ENCODE data around the gene SRRM5. TPM values are rescaled to one million over a fixed set of nuclear protein-coding genes. Genes with fewer than 3 reads are reported as not detected.

SRRM5 gene
- total and polyA plus RNA-seq, 2 of the 13 experiments (the other 11 are each of a cell fraction or from before 2014, with no cell fraction given): 0.11 to 0.16 TPM

GRCh38 chr19:43562226-43562697, 49.6 kb upstream of the SRRM5 start:
- BruUV-seq (replicated peaks): no TSS peak

DNA sequence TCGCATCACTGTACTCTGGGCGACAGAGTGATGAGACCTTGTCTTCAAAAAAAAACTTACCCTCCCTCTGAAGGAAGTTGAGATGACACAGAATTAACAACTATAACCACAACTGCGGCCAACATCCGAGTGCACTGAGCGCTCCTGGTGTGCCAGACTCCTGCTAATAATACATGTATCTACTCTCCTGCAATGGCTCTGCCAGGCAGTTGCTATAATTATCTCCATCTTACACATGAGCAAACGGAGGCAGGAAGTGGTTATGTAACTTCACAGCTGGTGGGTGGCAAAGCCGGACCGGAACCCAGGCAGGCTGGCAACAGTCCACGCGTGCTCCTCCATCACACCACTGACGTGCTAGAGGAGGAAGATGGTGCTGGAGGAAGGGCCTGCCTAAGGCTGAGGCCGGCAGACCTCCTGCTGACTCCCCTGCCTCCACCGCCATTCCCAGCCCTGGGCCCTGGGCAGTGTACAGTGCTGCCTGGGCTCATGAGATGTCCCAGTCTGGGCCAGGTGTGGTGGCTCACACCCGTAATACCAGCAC, 49.1 kb upstream of the SRRM5 start:
- no peak overlapping the region for H3K27ac ChIP-seq (ENCODE audit: extremely low read length, insufficient read depth, low read length)
- TF ChIP-seq, protein P1, sequence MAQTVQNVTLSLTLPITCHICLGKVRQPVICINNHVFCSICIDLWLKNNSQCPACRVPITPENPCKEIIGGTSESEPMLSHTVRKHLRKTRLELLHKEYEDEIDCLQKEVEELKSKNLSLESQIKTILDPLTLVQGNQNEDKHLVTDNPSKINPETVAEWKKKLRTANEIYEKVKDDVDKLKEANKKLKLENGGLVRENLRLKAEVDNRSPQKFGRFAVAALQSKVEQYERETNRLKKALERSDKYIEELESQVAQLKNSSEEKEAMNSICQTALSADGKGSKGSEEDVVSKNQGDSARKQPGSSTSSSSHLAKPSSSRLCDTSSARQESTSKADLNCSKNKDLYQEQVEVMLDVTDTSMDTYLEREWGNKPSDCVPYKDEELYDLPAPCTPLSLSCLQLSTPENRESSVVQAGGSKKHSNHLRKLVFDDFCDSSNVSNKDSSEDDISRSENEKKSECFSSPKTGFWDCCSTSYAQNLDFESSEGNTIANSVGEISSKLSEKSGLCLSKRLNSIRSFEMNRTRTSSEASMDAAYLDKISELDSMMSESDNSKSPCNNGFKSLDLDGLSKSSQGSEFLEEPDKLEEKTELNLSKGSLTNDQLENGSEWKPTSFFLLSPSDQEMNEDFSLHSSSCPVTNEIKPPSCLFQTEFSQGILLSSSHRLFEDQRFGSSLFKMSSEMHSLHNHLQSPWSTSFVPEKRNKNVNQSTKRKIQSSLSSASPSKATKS (CRISPR knock-in tag; IDR thresholded peaks at IDR 0.05): no peak
- TF ChIP-seq, protein P2, sequence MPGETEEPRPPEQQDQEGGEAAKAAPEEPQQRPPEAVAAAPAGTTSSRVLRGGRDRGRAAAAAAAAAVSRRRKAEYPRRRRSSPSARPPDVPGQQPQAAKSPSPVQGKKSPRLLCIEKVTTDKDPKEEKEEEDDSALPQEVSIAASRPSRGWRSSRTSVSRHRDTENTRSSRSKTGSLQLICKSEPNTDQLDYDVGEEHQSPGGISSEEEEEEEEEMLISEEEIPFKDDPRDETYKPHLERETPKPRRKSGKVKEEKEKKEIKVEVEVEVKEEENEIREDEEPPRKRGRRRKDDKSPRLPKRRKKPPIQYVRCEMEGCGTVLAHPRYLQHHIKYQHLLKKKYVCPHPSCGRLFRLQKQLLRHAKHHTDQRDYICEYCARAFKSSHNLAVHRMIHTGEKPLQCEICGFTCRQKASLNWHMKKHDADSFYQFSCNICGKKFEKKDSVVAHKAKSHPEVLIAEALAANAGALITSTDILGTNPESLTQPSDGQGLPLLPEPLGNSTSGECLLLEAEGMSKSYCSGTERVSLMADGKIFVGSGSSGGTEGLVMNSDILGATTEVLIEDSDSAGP (CRISPR knock-in tag; IDR thresholded peaks at IDR 0.05; ENCODE audit: borderline replicate concordance): no peak
- TF ChIP-seq KDM4B (CRISPR knock-in tag; IDR thresholded peaks at IDR 0.05) (no peak), TGIF2 (CRISPR knock-in tag; IDR thresholded peaks at IDR 0.05) (no peak), JUND (CRISPR knock-in tag; IDR thresholded peaks at IDR 0.05) (no peak), YEATS2 (CRISPR knock-in tag; IDR thresholded peaks at IDR 0.05; ENCODE audit: borderline replicate concordance) (no peak), ATF4 (CRISPR knock-in tag; IDR thresholded peaks at IDR 0.05) (no peak), ARNTL (CRISPR knock-in tag; IDR thresholded peaks at IDR 0.05) (no peak), MEIS1 (CRISPR knock-in tag; IDR thresholded peaks at IDR 0.05; ENCODE audit: borderline replicate concordance) (no peak)

More at GRCh38 chr19:43562226-43562697, 49.6 kb upstream of the SRRM5 start:
- WGBS (ENCODE audit: low lambda C conversion rate): 93% methylated on average over 6 of the region's 6 CpGs
- Histone ChIP-seq H3K36me3 (replicated peaks in 1 of 2; ENCODE audit: control insufficient read depth in 1 of 2, insufficient read depth in 2 of 2, low read length in 2 of 2) (peaks cover 1 to 24% of the 10 kb centered on the region in 2 experiments; a peak in 4 of 5 replicates), H3K27me3 (ENCODE audit: control insufficient read depth in 1 of 2, insufficient read depth in 2 of 2, low read length in 2 of 2) (no peaks in the 10 kb centered on the region), H3K4me1 (ENCODE audit: insufficient read depth, low read length) (no peaks in the 10 kb centered on the region), H3K27ac (ENCODE audit: extremely low read length, insufficient read depth, low read length) (no peak overlapping the region), H3K9me3 (ENCODE audit: low read length) (no peaks in the 10 kb centered on the region), H4K20me1 (ENCODE audit: insufficient read depth, low read length) (no peaks in the 10 kb centered on the region), H3K4me3 (replicated peaks in 1 of 3; ENCODE audit: insufficient read depth in 1 of 3, low read depth in 2 of 3, low read length in 3 of 3) (no peak overlapping the region), H3K79me2 (ENCODE audit: insufficient read depth, low read length) (no peaks in the 10 kb centered on the region), H2AFZ (ENCODE audit: low read length) (no peak overlapping the region), H3K9ac (ENCODE audit: insufficient read depth, low read depth, low read length) (no peak overlapping the region), H3K4me2 (ENCODE audit: low read depth, low read length) (no peak overlapping the region)
- ChIA-PET POLR2A (no interaction called here), CTCF (ENCODE audit: low intra/inter-chr PET ratio, low total read pairs) (no interaction called here)
- no peak for FAIRE-seq
- ATAC-seq: no peak
- DNase-seq (ENCODE audit: low spot score): no peak
- intact Hi-C loops (cut with micrococcal nuclease; ENCODE audit: unreplicated experiment): no loop called here
- in situ Hi-C loops (cut with HindIII; ENCODE audit: extremely low pct_ligation_motif_present, low pct_unique_long_range_greater_than_20kb): no loop called here
- no peak for TF ChIP-seq POGZ (CRISPR knock-in tag; IDR thresholded peaks at IDR 0.05)
- TF ChIP-seq TEAD2 (CRISPR knock-in tag; IDR thresholded peaks at IDR 0.05): no peak
- TF ChIP-seq THYN1 (CRISPR knock-in tag; IDR thresholded peaks at IDR 0.05; ENCODE audit: borderline replicate concordance, low read depth): no peak
- no peak for TF ChIP-seq ZBTB38 (CRISPR knock-in tag; IDR thresholded peaks at IDR 0.05)

More for the DNA sequence above, 49.1 kb upstream of the SRRM5 start:
- no peak for ATAC-seq
- H3K36me3 ChIP-seq (replicated peaks in 1 of 2; ENCODE audit: control insufficient read depth in 1 of 2, insufficient read depth in 2 of 2, low read length in 2 of 2): peaks cover 1 to 24% of the 10 kb centered on the region in 2 experiments; a peak in 3 of 5 replicates
- H3K27me3 ChIP-seq (ENCODE audit: control insufficient read depth in 1 of 2, insufficient read depth in 2 of 2, low read length in 2 of 2): no peaks in the 10 kb centered on the region
- no peak overlapping the region for H3K4me2 ChIP-seq (ENCODE audit: low read depth, low read length)
- intact Hi-C loops (cut with micrococcal nuclease; ENCODE audit: unreplicated experiment) (no loop called here), in situ Hi-C loops (cut with HindIII; ENCODE audit: extremely low pct_ligation_motif_present, low pct_unique_long_range_greater_than_20kb) (no loop called here)
- FAIRE-seq: no peak
- H3K9ac ChIP-seq (ENCODE audit: insufficient read depth, low read depth, low read length): no peak overlapping the region
- no peak for DNase-seq (ENCODE audit: low spot score)
- no peaks in the 10 kb centered on the region for H3K9me3 ChIP-seq (ENCODE audit: low read length)
- H3K4me1 ChIP-seq (ENCODE audit: insufficient read depth, low read length): no peaks in the 10 kb centered on the region
- H2AFZ ChIP-seq (ENCODE audit: low read length): no peak overlapping the region
- BruUV-seq (replicated peaks): no TSS peak
- H4K20me1 ChIP-seq (ENCODE audit: insufficient read depth, low read length): no peaks in the 10 kb centered on the region
- ChIA-PET POLR2A (no interaction called here), CTCF (ENCODE audit: low intra/inter-chr PET ratio, low total read pairs) (no interaction called here)
- no peak overlapping the region for H3K4me3 ChIP-seq (replicated peaks in 1 of 3; ENCODE audit: insufficient read depth in 1 of 3, low read depth in 2 of 3, low read length in 3 of 3)
- 86% methylated on average over 7 of the region's 14 CpGs for WGBS (ENCODE audit: low lambda C conversion rate)
- H3K79me2 ChIP-seq (ENCODE audit: insufficient read depth, low read length): no peaks in the 10 kb centered on the region

Data from HepG2 (cell line).